NCI-H446 (cell line): ENCODE measurements around the gene MRPL45.

Experiments
- DNase-seq, 2 experiments: peaks; one replicate each; lab custom pipeline; 2025; lab: John Stamatoyannopoulos, UW

The MRPL45 gene

DNA sequence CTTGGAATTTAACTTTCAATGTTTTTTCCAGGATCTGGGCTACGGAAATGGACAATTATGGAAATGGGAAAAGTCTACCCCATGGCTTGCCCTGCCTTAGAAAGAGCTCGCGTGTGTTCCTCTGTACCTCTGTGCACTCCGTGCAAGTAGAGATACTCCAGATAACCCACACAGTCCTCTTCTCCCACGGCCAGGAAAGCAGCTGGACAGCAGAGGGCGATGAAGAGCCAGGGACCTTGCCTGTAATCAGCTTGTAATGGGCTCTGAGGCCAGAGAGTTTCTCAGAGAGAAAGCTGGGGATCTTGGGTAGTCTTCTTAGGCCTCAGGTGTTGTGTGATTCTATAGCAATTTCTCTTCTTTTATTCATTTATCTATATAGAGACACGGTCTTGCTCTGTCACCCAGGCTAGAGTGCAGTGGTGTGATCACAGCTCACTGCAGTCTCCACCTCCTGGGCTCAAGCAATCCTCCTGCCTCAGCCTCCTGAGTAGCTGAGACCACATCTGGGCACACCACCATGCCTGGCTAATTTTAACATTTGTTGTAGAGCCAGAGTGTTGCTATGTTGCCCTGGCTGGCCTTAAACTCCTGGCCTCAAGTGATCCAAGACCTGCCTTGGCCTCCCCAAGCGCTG lies 52.2 kb downstream of the MRPL45 start:
- DNase-seq = peak; percentile 81 to 84

GRCh38 chr17:38350035-38350434 lies 53.1 kb downstream of the MRPL45 start:
- no peak for DNase-seq

DNA sequence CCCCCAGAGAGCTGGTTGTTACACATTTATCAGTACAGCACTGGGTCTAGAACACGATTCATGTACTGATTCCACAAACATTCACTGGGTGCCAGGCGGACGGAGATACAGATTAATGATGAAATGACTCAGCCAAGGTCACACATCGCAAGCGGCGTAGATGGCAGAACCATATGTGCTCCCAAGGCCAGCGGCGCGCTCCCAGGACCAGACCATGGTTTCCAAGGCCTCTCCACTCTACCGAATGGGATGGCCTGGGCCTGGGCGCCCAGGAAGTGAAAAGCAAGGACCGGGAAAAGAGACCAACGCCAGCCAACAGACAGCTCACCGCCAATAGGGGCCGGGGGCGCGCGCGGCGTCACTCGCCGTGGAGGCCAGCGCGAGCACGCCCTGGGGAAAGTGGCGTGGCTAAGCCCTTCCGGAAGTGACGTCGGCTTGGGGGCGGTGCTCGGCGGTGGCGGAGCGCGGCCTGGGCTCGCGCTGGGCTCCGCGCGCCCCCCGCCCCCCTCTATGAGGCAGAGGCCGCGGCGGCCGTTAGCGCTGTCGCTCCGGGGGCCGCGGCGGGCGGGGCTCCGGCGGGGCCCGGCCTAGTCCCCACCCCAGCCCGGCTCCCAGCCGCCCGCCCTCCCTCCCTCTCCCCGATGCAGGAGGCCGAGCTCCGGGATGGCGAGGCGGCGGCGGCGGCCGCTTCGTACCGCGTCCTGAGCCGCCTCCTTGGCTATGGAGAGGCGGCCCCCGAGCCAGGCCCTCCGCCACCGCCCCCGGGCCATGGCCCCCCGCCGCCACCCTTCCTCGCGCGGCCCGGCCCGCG lies 54.6 kb downstream of the MRPL45 start, which contains the start of gene SOCS7:
TSS of gene SOCS7 (plus strand) at position 433 of the 811 bp plus-strand sequence. CDS start at position 642, 209 bp downstream.
- peak; percentile 65 to 94 for DNase-seq

GRCh38 chr17:38352245-38353085 lies 55.5 kb downstream of the MRPL45 start:
- no peak for DNase-seq

GRCh38 chr17:38353086-38353604 lies 56.2 kb downstream of the MRPL45 start:
- no peak for DNase-seq

DNA sequence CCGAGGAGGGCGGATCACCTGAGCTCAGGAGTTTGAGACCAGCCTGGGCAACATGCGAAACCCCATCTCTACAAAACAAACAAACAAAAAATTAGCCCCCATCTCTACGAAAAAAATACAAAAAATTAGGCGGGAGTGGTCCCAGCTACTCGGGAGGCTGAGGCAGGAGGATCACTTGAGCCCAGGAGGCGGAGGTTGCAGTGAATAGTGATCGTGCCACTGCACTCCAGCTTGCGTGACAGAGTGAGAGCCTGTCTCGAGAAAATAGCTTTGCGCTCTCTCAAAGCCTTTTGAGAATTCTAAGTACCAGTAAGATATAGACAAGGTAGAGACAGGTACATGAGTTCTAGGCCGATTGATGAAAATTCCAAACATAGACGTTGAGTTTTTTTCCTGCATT lies 56.7 kb downstream of the MRPL45 start:
- DNase-seq = no peak

GRCh38 chr17:38354466-38354865 lies 57.5 kb downstream of the MRPL45 start:
- DNase-seq = no peak

GRCh38 chr17:38355251-38355650 lies 58.3 kb downstream of the MRPL45 start:
- DNase-seq = no peak

DNA sequence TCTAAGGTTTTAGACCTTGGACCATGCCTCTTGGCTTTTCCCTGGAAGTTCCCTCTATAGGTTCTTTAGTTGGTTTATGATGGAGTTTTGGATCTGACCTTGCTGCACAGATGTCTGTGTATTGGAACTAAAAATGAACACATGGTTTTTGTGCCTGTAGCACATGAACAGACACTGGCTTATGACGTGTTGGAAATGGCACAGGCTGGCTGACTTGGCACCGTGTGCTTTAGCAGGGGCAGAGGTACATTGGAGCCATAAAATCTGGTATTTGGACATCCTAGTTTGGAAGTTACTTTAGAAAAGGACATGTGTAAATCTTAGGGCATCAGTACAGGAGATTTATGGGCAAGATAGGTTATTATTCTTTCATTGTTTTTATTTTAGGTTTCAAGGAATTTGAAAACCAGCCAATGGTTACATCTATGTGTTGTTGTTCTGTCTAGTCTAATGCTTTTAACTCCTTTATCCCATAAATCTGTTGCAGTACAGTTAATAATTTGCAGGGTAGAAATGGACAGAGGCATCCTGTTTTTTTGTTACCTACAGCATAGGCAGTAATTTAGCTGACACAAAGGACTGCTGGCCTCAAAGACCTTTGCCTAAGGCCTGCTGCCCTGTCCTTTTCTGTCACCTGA lies 60.6 kb downstream of the MRPL45 start:
- DNase-seq = peak; percentile 72 to 85

DNA sequence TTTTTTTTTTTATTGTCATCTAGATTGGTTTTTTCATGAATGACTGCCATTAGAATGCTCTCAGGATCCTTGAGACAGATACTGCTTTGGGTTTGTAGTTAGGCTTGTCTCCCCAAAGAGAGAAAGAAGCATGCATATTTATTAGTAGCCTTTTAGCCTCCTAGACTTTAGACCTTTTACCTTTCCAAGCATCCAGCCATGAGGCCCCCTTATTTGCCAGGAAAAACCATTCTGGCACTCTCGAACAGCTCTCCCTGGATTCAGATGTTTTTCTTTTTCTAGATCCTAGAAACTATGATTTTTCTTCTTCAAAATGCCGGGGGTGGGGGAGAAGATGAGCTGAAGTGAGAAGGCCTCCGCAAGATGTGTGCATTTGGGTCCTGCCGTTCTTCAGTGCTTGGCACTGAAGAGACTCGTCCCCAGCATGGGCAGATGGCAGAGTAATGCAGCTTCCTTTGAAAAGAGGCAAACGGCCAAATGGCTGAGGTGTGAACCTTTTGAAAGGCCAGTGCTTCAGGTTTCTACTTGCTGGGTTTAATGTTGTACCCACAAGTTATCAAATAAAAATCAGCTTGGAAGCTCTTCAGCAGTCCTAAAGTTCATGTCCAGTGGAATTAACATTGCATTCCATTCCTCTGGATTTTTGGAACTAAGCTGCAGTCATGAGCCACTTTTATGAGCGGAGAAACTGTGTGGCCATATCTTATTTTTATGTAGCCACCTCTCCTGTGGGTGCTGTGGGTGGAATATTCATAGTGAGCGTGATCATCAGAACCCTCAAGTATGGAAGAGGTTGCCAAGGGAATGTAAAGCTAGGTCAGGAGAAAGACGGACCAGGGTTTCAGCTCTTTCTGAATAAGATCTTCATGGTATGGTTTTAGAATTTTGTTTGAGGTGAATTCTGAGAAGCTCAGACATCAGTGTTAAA lies 61.9 kb downstream of the MRPL45 start:
- DNase-seq = peak; percentile 34 to 71

DNA sequence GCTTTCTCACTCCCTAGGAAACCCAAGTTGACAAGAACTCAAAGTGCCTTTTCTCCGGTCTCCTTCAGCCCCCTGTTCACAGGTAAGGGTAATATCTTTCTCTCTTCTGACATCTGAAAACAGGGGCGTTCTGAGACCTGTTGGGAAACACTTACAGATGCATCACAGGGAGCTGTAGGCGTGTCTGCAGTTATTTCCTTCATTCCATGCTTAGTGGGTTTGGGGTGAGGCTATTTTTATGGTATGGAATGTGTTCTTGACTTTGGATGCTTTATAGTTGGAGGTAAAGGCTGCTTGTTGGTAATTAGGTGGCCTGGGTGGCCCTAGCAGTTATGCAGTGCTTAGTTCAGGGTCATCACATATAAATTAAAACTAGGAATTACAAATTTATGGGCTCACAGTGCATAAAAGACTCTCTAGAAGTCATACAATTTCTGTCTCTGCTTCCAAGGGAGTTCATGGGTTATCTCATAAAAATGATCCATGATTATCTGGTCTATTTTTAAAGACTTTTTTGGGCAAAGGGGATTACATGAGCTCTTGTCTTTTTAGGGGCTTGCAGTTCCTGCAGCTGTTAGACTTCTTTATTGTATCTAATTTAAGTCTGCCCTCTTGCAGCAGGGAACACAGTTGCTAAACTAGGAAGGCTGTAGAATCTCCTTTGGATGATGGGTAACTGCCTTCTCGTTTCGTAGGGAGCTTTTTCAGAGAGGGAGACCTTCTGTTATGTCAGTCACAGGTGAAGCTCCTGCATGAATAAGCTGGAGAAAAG lies 64.9 kb downstream of the MRPL45 start:
- no peak for DNase-seq

- no peak for DNase-seq
Measured at GRCh38 chr17:38363016-38363415, 66.0 kb downstream of the MRPL45 start.

DNA sequence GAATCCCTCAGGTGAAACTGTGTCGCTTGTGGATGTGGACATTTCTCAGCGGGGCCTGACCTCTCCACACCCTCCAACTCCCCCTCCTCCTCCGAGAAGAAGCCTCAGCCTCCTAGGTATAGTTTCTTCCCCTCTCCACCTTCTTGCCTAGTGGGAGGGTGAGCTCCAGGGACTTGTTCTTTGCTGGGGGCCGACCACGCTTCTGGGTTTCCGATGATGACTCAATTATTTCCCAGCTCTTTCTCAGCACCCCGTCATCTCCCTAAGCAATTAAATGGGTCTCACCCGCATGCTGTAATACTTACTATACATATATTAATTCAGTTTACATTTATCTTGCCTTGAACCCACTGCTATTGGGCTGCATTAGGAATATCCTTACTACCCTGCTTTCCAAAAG lies 67.8 kb downstream of the MRPL45 start:
- no peak for DNase-seq

DNA sequence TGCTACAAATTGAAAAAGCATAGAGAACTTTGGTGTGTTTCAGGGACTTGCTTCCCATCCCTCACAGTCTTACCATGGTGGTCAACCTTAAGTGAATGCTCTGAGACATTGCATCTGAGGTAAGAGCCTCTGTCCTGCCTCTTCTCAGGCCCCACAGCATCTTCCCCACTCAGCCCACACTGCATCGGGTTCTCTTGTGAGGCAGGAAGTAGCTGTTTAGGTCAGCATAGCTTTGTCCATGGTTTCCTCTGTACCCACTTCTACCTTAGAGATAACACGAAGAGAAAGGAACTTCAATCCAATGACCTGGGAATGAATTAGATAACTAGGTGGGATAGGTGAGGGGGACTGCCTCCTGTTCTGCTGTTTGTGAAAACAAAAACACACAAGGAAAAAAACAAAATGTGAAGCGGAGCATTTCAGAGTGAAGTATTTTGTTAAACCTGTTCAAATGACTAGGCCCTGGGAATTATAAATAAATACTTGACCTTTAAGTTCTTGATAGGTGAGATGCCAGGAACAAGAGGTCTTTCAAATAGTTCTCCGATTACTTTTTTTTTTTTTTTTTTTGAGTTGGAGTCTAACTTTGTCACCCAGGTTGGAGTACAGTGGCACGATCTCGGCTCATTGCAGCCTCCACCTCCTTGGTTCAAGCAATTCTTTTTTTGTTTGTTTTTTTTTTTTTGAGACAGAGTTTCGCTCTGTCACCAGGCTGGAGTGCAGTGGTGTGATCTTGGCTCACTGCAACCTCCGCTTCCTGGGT lies 72.3 kb downstream of the MRPL45 start:
- DNase-seq = no peak
